Esophagus mucosa (tissue), 1 donor: ENCODE measurements around the gene MARCHF3. TPM values are rescaled to one million over a fixed set of nuclear protein-coding genes. Genes with fewer than 3 reads are reported as not detected.
A peak's percentile ranks its signal among the peaks of the same experiment; 100 is the strongest.
"Not testable (repeated sequence)": the region's sequence is repeated elsewhere in the genome, so short reads cannot be mapped to it uniquely, and the experiment has no call there.

Experiments
- ATAC-seq: fragments of 200-7000 bp; cut with Tn5 transposase; one replicate; pipeline ENCODE4 v1.9.1; 2020
- total RNA-seq: library from RNA; stranded (reverse); gene quantifications from one replicate; pipeline ENCODE4 v1.2.4, GENCODE V29; 2023
- donor health status: DM: yes; HTN: yes; CAD: no.

The MARCHF3 gene
- total RNA-seq, 1 donor from 2014 or later = 2.4 TPM

DNA sequence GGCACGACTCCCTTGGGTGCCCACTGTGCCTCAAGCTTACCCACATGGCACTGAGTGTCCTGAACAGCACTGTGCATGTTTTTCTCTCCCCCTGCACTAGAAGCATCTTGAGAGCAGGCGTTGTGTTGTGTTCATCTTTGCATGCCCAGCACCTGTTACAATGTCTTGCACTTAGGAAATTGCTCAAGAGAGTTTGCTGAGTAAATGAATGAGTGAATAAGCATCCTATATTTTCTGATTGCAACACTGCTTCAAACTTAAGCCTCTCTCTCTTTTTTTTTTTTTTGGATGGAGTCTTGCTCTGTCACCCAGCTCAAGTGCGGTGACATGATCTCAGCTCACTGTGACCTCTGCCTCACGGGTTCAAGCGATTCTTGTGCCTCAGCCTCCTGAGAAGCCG lies 158.9 kb downstream of the MARCHF3 start:
- no peak for ATAC-seq

GRCh38 chr5:126869005-126869451 lies 161.3 kb downstream of the MARCHF3 start:
- ATAC-seq = peak; percentile 23

- no peak for ATAC-seq
These were observed 161.9 kb downstream of the MARCHF3 start for GRCh38 chr5:126868338-126869004.

GRCh38 chr5:126866851-126867636 lies 163.3 kb downstream of the MARCHF3 start:
- ATAC-seq = no peak

- ATAC-seq = no peak
These were observed 165.1 kb downstream of the MARCHF3 start for GRCh38 chr5:126865299-126865698.

DNA sequence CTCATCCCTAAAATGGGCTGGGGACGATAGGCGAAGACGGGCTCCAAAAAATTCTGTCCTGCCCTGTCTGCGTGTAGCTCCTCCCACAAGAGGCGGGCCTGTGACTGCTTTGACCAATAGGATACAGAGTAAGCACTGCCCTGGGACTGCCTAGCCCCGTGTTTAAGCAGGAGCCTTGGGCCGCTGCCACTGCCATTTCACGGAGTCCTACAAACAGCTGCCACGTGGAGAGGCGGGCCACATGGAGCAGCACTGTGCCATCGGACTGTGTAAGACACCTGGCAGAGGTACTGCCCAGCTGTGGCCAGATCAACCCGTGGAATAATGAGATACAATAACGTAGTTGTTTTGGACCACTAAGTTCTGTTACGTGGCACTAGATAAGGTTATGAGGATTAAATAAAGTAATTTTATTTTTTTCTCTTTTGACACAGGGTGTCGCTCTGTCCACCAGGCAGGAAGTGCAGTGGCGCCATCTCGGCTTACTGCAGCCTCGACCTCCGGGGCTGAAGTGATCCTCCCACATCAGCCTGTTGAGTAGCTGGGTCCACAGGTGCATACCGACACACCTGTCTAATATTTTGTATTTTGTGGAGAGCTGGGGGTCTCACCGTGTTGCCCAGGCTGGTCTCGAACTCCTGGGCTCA lies 166.2 kb downstream of the MARCHF3 start:
- no peak for ATAC-seq

DNA sequence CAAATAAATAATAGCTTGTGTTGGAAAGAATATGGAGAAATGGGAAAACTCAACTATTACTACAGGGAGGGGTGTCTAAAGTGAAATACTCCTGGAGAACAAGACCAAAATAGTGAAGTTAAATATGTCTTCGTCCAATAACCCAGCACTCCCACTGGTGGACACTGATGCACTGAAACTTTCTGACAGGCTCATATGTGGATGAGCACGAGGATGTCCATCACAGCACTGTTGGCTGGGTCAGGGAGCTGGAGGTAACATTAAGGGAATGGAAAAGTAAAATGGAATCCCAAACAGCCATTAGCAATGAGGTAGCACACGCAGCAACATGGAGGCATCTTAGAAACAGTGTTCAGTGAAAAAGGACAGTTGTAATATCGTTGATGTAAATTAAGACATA lies 167.0 kb downstream of the MARCHF3 start:
- no peak for ATAC-seq

DNA sequence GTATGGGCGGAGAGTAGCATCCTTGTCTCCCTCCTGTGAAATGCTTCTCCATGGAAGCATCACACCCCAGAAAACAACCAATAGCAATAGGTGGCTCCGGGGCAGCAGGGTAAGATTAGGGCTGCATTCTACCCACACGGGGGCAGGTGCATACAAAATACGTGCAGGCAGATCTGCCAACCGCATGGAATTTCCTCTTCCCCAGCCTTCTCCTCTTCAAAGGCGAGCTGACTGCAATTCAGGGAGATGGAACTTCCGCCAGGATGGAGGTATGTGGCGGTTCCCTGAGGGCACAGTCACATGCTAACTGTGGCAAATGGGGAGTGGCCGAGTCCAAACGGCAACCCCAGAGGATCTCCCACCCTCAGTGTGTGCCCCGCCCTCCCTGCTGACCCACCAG lies 171.9 kb downstream of the MARCHF3 start:
- ATAC-seq = no peak

GRCh38 chr5:126857472-126858410 lies 172.6 kb downstream of the MARCHF3 start:
- no peak for ATAC-seq

- ATAC-seq = no peak
These were observed 175.1 kb downstream of the MARCHF3 start for GRCh38 chr5:126855266-126855665.

DNA sequence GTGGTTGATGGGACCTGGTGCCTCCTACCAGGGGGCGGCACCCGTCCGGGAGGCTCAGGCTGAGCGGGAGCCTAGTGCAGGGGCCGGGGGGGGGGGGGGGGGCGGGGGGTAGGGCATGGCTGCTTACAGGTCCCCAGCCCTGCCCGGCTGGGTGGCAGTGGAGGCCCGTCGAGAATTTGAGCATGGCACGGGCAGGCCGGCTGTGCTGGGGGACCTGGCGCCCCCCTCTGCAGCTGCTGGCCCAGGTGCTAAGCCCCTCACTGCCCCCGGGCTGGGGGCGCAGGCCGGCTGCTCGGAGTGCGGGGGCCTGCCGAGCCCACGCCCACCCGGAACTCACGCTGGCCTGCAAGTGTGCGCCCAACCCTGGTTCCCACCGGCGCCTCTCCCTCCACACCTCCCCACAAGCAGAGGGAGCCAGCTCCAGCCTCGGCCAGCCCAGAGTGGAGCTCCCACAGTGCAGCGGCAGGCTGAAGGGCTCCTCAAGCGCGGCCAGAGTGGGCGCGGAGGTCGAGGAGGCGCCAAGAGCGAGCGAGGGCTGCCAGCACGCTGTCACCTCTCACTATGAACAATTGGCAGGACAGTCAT lies 175.7 kb downstream of the MARCHF3 start:
- no peak for ATAC-seq

GRCh38 chr5:126853541-126854307 lies 176.6 kb downstream of the MARCHF3 start:
- ATAC-seq = not testable (repeated sequence)

DNA sequence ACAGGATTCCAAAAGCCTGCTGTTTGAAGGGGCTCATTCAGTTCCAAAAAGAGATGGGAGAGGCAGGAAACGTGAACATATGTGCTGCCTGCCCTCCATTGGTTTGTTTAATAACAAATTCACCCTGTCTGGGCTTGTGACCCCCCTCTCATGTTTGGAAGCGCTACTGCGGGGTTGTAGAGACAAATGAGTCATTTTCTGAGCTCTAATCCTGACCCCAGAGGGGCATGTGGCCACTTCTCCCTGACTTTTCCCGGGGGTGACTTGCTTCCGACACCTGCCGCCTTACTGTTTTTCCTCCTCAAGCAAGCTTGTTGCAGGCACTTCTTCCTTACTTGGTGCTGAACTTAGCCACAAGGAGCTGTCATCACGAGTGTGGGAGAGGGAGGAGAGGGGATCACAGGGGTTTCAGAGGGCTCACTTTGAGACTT lies 177.5 kb downstream of the MARCHF3 start:
- no peak for ATAC-seq

DNA sequence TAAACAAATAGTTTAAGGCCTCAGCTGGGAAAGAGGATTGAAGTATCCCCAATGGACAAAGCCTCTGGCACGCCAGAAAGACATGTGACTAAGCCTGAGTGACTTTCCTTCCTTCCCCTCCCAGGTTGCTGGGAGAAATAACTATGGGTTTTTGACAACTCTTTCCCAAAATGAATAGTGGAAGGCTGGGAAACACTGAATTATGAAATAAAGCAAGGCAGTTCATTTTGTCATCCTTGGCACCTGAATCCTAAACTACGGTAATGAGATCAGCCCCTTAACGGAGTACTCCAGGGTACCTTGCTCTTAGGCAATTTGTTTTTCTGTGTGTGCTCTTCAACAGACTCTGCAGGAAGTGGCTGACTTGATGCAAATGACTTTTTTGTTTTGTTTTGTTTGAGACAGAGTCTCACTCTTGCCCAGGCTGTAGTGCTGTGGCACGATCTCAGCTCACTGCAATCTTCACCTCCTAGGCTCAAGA lies 178.2 kb downstream of the MARCHF3 start:
- peak; percentile 43 for ATAC-seq

- ATAC-seq = no peak
These were observed 178.8 kb downstream of the MARCHF3 start for GRCh38 chr5:126851501-126852011.

GRCh38 chr5:126849101-126849678 lies 181.2 kb downstream of the MARCHF3 start:
- no peak for ATAC-seq

DNA sequence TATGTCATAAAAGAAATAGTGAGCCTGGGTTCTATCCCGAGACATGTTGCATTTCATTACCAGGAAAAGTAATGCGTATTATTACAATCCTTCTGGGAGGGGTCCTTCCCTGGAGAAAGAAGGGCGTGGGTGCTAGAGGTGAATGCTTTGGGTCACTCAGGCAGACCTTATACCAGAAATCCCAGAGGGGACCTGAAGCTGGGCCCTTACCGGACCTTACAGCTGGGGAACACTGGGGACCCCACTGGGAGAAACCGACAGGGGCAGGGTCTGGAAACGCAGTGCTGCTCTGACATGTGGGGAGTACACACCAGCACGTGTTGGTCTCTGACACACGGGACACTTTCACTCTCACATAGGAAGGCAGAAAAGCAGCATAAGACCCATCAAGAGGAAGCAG lies 182.1 kb downstream of the MARCHF3 start:
- no peak for ATAC-seq

- ATAC-seq = no peak
These were observed 182.5 kb downstream of the MARCHF3 start for GRCh38 chr5:126847826-126848251.

- ATAC-seq = no peak
These were observed 182.9 kb downstream of the MARCHF3 start for GRCh38 chr5:126847456-126847820.

GRCh38 chr5:126846744-126847455 lies 183.5 kb downstream of the MARCHF3 start:
- no peak for ATAC-seq
